OCI-LY3 (cell line): ENCODE results near the gene PIK3C3.
A peak's percentile ranks its signal among the peaks of the same experiment; 100 is the strongest.

Experiments
- H2AFZ ChIP-seq: fragments of 200-600, 300-600 bp; shearing (Covaris generic); 2 replicates; pipeline ENCODE4 v1.6.0; 2014; ENCODE audit warnings: antibody characterized with exemption, low read depth, low read length
- H3K27ac ChIP-seq: fragments of 200-600, 300-600 bp; sonication (generic); 2 replicates; pipeline ENCODE4 v1.5.1; 2014; ENCODE audit warnings: mild to moderate bottlenecking, low read length, moderate library complexity, mixed read lengths
- H3K27me3 ChIP-seq: fragments of 200-600, 300-600 bp; sonication (generic); 2 replicates; pipeline ENCODE4 v1.6.1; 2014; ENCODE audit warnings: low read depth, low read length, mixed read lengths
- H3K36me3 ChIP-seq: fragments of 200-600, 300-600 bp; sonication (generic); replicated peaks from 2 replicates; pipeline ENCODE3; 2014; ENCODE audit warnings: low read depth, low read length, mixed read lengths
- H3K4me1 ChIP-seq: fragments of 300-600, 200-600 bp; sonication (generic); 2 replicates; pipeline ENCODE4 v1.6.1; 2014; ENCODE audit warnings: low read length, mixed read lengths
- H3K4me2 ChIP-seq: fragments of 200-600, 300-600 bp; sonication (generic); 2 replicates; pipeline ENCODE4 v1.6.1; 2014; ENCODE audit warnings: low read length, mixed read lengths
- H3K4me3 ChIP-seq: fragments of 300-600, 200-600 bp; sonication (generic); 2 replicates; pipeline ENCODE4 v1.5.1; 2014; ENCODE audit warnings: antibody characterized with exemption, mild to moderate bottlenecking, low read length, moderate library complexity
- H3K79me2 ChIP-seq: fragments of 300-600, 200-600 bp; shearing (Covaris generic); 2 replicates; pipeline ENCODE4 v1.6.1; 2014; ENCODE audit warnings: mild to moderate bottlenecking, low read length, mixed read lengths
- H3K9ac ChIP-seq: fragments of 300-600, 200-600 bp; shearing (Covaris generic); 2 replicates; pipeline ENCODE4 v1.6.0; 2014; ENCODE audit warnings: mild to moderate bottlenecking, low read length, moderate library complexity
- H3K9me3 ChIP-seq: fragments of 200-600, 300-600 bp; shearing (Covaris generic); 2 replicates; pipeline ENCODE4 v1.6.1; 2014; ENCODE audit warnings: low read length, mixed read lengths; ENCODE audit not compliant: insufficient read depth
- H4K20me1 ChIP-seq: fragments of 200-600, 300-600 bp; sonication (generic); 2 replicates; pipeline ENCODE4 v1.6.1; 2016; ENCODE audit warnings: low read length, mixed read lengths; ENCODE audit not compliant: insufficient read depth
- EZH2phosphoT487 ChIP-seq: fragments of 200-600 bp; shearing (Covaris generic); IDR thresholded peaks from 2 replicates; pipeline ENCODE4 v1.6.1; 2018; ENCODE audit warnings: antibody characterized with exemption, mixed run types, low read depth
- TF ChIP-seq, protein P1 (sequence below): fragments of 200-600, 300-600 bp; sonication (generic); IDR thresholded peaks from 2 replicates; pipeline ENCODE4 v1.5.1; 2014; ENCODE audit warnings: antibody characterized with exemption, low read length, low read depth

Gene PIK3C3

DNA sequence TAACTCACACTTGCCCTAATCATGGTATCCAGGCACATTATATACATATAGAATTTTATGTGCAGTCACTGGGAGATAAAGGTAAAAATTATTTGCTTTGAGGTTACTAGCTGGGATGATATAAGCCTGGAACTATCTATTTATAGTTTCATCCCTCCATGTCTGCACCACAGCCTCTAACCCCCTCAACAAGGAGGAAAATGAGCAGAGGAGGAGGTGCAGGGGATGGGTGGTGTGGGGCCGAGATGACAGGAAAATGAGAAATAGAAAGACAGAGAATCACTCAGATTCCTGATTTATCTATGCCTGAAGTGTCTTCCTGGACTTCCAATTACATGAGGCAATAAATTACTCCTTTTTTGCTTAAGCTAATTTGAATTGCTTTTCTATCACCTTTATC lies 145.2 kb downstream of the PIK3C3 start:
- no peak overlapping the region for H3K27ac ChIP-seq
- no peak overlapping the region for H3K4me2 ChIP-seq
- H4K20me1 ChIP-seq, result no peaks in the 10 kb centered on the region
- no peaks in the 10 kb centered on the region for H3K79me2 ChIP-seq
- TF ChIP-seq EZH2phosphoT487, result no peak
- TF ChIP-seq, protein P1, sequence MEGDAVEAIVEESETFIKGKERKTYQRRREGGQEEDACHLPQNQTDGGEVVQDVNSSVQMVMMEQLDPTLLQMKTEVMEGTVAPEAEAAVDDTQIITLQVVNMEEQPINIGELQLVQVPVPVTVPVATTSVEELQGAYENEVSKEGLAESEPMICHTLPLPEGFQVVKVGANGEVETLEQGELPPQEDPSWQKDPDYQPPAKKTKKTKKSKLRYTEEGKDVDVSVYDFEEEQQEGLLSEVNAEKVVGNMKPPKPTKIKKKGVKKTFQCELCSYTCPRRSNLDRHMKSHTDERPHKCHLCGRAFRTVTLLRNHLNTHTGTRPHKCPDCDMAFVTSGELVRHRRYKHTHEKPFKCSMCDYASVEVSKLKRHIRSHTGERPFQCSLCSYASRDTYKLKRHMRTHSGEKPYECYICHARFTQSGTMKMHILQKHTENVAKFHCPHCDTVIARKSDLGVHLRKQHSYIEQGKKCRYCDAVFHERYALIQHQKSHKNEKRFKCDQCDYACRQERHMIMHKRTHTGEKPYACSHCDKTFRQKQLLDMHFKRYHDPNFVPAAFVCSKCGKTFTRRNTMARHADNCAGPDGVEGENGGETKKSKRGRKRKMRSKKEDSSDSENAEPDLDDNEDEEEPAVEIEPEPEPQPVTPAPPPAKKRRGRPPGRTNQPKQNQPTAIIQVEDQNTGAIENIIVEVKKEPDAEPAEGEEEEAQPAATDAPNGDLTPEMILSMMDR, result no peak
- H3K9ac ChIP-seq, result no peak overlapping the region
- H3K4me3 ChIP-seq, result no peak overlapping the region
- H3K36me3 ChIP-seq, result no peaks in the 10 kb centered on the region
- no peaks in the 10 kb centered on the region for H3K4me1 ChIP-seq
- no peaks in the 10 kb centered on the region for H3K9me3 ChIP-seq
- no peak overlapping the region for H2AFZ ChIP-seq
- H3K27me3 ChIP-seq, result no peaks in the 10 kb centered on the region

DNA sequence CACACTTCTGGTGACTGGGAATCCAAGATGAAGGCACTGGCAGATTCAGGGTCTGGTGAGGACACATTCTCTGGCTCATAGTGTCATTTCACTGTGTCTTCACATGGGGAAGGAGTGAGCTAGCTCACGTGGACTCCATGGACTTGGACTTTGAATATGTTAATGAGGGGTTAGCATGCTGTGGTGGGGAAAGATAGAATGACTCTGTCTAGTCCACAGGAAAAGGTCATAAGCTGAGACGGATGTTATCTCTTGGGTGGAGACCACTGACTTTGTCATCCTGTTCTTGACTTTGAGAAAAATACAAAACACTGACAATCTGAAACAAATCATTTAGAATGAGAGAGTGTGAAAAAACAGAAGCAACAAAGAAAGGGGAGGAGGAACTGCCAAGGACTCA lies 145.9 kb downstream of the PIK3C3 start:
- no peak overlapping the region for H3K4me2 ChIP-seq
- 0 out of 2 replicates have a peak overlapping the region, but pooled peaks have one; percentile 3 for H2AFZ ChIP-seq
- no peaks in the 10 kb centered on the region for H3K9me3 ChIP-seq
- no peak overlapping the region for H3K27ac ChIP-seq
- TF ChIP-seq EZH2phosphoT487, result no peak
- TF ChIP-seq, protein P1, result no peak
- no peaks in the 10 kb centered on the region for H3K79me2 ChIP-seq
- H3K36me3 ChIP-seq, result no peaks in the 10 kb centered on the region
- H3K27me3 ChIP-seq, result no peaks in the 10 kb centered on the region
- no peak overlapping the region for H3K4me3 ChIP-seq
- H3K9ac ChIP-seq, result no peak overlapping the region
- H3K4me1 ChIP-seq, result no peaks in the 10 kb centered on the region
- H4K20me1 ChIP-seq, result no peaks in the 10 kb centered on the region

DNA sequence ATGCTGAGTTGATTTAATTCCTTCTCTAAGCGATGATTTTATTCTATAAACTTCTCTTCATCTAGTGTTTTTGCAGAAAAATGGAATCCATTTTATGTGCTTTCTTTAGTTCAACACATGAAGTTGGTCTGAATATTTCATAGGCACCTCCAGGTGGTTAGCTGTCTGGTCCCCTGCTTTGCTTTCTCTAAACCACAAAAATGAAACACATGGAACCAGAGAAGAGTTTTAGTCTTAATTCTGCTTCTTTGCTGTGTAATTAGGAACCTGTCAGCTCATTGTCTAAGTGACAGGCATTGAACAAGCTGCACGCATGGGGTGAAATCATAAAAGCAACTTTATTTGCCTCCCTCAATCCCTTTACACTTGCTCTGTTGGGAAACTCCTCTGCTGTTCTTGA lies 150.4 kb downstream of the PIK3C3 start:
- H3K79me2 ChIP-seq, result no peaks in the 10 kb centered on the region
- no peak overlapping the region for H3K4me2 ChIP-seq
- H3K27me3 ChIP-seq, result no peaks in the 10 kb centered on the region
- H3K27ac ChIP-seq, result no peak overlapping the region
- H3K4me1 ChIP-seq, result no peaks in the 10 kb centered on the region
- no peaks in the 10 kb centered on the region for H3K9me3 ChIP-seq
- no peak overlapping the region for H2AFZ ChIP-seq
- H4K20me1 ChIP-seq, result no peaks in the 10 kb centered on the region
- H3K36me3 ChIP-seq, result no peaks in the 10 kb centered on the region
- H3K9ac ChIP-seq, result no peak overlapping the region
- TF ChIP-seq, protein P1, result no peak
- no peak for TF ChIP-seq EZH2phosphoT487
- no peak overlapping the region for H3K4me3 ChIP-seq

DNA sequence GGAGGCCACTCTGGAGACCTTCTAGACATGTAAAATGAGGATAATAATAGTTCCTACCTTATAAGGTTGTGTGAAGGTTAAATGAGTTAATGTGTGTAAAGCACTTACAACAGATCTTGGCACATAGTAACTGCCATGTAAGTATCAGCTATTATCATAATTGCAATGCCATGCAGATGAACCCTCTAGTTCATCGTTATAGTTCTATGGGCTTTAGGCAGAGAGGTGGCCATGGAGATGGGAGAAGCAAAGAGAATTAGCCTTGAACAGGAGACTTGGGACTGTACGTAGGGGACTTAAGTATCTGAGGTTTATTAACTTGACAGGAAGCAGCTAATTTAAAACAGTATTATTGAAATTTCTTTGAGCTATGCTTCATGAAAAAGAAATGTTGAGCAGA lies 151.8 kb downstream of the PIK3C3 start:
- H2AFZ ChIP-seq, result no peak overlapping the region
- H3K4me1 ChIP-seq, result no peaks in the 10 kb centered on the region
- H3K27me3 ChIP-seq, result no peaks in the 10 kb centered on the region
- no peaks in the 10 kb centered on the region for H4K20me1 ChIP-seq
- no peak overlapping the region for H3K4me3 ChIP-seq
- H3K79me2 ChIP-seq, result no peaks in the 10 kb centered on the region
- no peak overlapping the region for H3K4me2 ChIP-seq
- no peak overlapping the region for H3K9ac ChIP-seq
- no peak for TF ChIP-seq EZH2phosphoT487
- TF ChIP-seq, protein P1, result no peak
- H3K27ac ChIP-seq, result no peak overlapping the region
- no peaks in the 10 kb centered on the region for H3K36me3 ChIP-seq
- no peaks in the 10 kb centered on the region for H3K9me3 ChIP-seq
